ENCODE data around the gene FHL1.

FHL1 gene

DNA sequence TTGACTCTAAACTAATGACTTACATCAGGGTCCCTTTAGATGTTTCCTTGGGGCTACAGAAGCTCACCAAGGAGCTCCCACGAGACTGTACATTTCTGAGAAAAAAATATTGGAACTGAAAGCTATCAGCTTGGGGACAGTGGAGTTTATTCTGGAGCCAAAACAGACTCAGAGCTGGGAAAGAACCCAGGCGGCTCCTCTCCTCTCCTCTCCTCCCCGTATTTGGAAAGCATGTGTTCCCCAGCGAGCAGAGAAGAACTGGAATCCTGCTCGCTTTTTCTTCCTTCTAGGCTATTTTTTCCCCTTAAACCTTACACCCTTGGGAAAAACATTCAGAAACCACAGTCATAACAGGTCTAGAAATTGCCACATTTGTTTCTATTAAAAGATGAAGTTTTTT, 108.2 kb downstream of the FHL1 start:
- DNase-seq (ENCODE audit: low read depth): no peak

DNA sequence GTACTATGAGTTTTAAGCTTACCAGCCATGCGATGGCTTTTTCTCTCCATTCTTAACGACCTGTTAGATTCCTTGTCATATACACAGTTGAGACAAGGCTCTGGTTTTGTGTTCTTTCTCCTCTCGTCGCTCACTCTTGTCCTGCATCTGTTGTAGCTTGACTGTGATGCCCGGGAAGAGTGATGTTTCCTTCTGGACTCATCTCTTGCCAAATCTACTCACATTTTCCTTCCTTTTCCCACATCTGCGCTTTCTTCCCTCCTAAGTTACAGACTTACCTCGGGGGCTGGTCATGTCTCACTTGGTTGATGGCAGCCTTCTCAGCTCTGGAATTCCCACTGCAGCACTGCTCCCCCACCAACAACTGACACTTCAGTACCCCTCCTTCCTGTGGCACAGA, 108.7 kb downstream of the FHL1 start:
- DNase-seq (ENCODE audit: low read depth): no peak

DNA sequence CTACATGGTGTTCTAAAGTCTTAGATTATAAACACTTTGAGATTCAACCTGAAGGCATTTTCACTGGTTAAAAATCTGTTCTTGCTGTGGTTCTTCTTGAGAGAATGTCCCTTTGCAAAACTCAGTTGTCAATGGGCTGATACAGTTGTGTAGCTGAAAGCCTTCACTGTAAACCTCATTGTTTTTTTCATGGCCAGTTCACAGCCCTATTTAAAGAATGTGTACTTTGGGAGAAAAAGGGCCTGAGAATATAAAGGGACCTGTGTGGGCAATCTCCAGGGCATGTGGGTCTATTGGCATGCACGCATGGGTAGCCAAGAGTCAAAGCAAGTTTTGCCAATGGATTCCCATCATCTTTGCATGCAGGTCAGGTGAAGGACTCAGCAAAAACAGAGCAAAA, 111.6 kb downstream of the FHL1 start:
- DNase-seq (ENCODE audit: low read depth): no peak

DNA sequence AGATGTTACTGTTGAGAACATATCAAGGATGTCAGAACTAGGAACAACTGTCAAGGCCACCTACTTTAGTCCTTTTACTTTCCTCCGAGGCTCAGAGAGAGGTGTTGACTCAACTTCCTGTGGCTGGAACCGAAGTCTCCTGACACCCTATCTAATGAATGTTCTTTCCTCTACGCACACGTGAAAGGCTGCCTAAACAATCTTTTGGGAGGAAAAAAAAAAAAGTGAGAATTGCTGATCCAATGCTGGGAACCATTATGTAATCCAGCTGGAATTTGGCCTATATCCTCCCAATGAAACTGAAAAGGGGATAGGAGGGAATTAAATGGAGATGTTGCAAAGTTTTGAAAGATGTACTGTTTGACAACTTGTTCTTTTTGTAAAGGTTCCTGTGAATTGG, 112.2 kb downstream of the FHL1 start:
- DNase-seq (ENCODE audit: low read depth): no peak

DNA sequence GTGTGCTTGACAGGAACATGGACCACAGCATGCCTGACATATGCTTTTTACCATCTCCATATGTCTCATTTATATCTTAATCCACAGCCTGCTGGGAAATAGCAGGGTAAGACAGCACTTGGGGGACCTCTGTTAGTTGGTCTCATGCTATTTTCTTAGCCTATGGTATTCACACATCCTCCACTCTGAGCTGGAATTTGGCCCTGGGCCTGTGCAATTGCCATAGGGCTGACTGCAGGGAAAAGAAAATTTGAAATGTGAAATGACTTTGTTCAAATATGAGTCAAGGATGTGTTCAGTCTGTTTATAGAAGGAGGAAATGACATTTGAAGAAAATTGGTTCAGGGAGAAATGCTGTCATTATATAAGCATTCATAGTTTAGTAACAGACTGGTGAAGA, 113.4 kb downstream of the FHL1 start:
- no peak for DNase-seq (ENCODE audit: low read depth)
